Suppressor macrophage treated with lipopolysaccharide for 1 hour (primary cell): ENCODE data around the gene USP31.
"Not testable (repeated sequence)": the region's sequence is repeated elsewhere in the genome, so short reads cannot be mapped to it uniquely, and the experiment has no call there.

Experiments used
- DNase-seq, 3 donors: peaks; one replicate each; pipeline ENCODE4 v3.0.0-alpha.2; 2020 to 2022

USP31 gene

GRCh38 chr16:23131931-23132621 lies 17.2 kb downstream of the USP31 start:
- DNase-seq, result no peak

- DNase-seq, result no peak
These were observed 17.8 kb downstream of the USP31 start for GRCh38 chr16:23131436-23131835.

- DNase-seq, result no peak
These were observed 18.2 kb downstream of the USP31 start for GRCh38 chr16:23131036-23131435.

- DNase-seq, result no peak
These were observed 19.6 kb downstream of the USP31 start for GRCh38 chr16:23129686-23130085.

GRCh38 chr16:23128056-23128455 lies 21.2 kb downstream of the USP31 start:
- DNase-seq, result no peak

DNA sequence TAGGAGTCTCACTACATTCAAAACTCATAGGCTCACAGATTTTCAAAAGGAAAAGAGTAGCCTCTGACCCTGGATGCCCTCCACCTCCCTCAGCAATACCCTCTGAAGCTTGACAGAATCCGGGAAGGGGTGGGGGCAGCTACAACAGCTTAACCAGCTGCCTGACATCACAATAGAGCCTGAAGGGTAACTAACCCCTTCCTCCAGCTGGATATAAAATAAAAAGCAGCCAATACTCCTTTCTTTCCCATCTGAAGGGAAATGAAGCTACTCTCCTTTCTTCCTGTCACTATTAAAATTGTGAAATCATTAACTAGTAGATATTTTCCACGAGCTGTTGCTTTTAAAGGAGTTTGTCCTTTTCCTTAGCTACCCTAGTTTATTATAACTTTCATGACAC lies 24.0 kb downstream of the USP31 start:
- no peak for DNase-seq

GRCh38 chr16:23124315-23124714 lies 24.9 kb downstream of the USP31 start:
- DNase-seq, result peak; percentile 20 to 38 (median 37)

- no peak for DNase-seq
These were observed 27.1 kb downstream of the USP31 start for GRCh38 chr16:23122144-23122543.

GRCh38 chr16:23121024-23121423 lies 28.2 kb downstream of the USP31 start:
- DNase-seq, result no peak

DNA sequence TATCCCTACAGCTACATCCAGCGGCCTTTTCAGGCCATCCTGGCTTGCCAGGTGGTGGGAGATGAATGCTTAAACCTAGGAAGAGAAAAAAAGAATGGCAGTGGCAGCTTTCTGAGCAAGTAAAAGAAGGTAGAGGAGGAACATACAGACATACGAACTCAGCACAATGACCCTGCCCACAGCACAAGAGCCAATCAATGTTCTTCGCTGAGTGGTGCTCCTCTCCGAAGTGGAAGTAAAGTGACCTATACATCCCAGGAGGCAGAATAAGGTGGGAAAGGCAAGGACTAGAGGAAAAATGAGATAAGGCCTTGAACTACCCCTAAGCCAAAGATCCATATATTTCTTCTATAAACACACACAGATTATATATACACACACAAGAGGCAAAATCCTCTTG lies 28.7 kb downstream of the USP31 start:
- DNase-seq, result no peak

DNA sequence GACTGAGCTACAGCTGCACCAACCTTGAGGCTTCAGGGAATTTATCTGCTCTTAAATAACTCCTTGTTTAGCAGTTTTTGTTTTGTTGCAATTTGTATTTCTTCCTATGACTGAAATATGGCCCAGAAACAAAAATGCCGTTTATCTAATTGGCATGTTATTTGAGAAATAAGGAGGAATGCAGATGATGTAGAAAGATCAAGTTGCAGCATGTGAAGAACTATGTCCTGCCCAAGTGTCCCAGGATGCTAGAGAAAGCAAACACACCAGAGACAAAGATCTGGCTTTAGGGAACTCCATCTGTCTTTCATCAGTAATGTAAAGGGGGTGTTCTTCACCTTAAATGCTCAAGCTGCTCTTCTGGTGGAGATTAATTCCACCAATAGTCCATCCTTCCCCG lies 29.7 kb downstream of the USP31 start:
- no peak for DNase-seq

GRCh38 chr16:23114131-23114904 lies 34.9 kb downstream of the USP31 start:
- DNase-seq, result no peak

DNA sequence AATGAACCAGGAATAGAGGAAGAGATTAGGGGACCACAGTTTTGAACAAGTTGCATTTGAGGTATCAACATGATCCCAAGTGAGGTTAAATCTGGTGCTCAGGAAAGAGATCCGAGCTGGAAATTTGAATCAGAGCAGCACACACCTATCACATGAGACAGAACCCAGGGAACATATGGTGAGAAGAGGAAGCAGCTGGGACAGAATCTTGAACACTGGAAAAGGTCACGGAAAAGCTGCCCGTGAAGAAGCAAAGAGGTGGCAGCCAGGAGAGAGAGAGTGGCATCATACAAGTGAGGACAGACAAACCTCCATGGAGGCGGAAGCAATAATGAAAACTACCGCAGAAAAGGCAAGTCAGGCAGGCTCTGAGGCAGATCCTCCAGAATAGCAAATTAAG lies 36.1 kb downstream of the USP31 start:
- no peak for DNase-seq

- no peak for DNase-seq
These were observed 38.9 kb downstream of the USP31 start for GRCh38 chr16:23110257-23110899.

DNA sequence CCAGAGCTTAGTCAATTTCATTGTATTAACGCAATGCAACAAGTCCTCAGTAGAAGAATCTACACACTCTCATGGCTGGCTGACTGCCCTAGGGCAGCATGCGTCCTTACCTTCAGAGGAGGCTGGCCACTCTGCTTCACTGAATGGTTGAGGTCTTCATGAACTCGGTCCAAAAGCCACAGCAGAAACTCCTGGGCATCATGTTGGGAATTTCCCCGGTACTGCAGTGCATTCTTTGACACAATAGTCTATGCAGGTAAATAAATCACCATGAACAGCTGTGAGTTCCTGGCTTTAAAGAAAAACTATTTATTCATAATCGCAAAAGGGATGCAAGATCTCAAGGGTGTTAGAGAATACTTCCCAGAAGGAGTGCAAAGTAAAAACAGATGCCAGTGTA lies 41.3 kb downstream of the USP31 start:
- no peak for DNase-seq

DNA sequence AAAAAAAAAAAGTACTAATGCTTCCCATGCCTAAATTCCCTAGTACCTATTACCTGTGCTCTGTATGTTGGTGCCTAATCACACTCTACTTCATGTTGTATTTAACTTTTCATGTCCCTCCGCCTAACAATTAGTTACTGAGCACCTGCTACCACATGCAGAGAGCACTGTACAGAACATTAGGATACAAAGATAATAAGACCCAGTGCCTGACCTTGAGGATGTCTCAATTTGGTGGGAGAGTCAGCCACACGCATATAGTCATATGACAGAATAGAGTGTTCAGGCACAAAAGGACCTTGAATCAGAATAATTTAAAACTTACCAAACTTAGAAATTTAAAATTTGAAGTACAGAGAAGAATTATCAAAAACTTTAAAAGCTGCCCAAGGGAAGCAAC lies 42.1 kb downstream of the USP31 start:
- no peak for DNase-seq

DNA sequence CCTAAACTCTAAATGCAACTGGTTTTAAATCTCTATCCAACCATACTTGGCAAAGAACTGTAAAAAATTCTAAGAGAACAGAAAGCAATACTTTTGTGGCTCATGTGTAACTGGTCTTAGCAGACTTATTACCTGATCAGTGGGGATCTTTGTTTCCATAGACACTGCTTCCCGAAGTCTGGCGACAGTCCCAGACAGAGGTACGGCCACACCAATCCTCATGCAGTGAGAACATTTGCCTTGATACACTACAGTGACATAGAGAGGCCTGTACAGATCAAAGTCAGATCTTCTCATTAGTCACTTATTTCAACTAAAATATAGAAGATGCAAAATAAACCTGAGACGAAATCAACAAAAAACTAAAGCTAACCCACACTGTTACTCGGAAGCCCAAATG lies 43.9 kb downstream of the USP31 start:
- DNase-seq, result no peak

DNA sequence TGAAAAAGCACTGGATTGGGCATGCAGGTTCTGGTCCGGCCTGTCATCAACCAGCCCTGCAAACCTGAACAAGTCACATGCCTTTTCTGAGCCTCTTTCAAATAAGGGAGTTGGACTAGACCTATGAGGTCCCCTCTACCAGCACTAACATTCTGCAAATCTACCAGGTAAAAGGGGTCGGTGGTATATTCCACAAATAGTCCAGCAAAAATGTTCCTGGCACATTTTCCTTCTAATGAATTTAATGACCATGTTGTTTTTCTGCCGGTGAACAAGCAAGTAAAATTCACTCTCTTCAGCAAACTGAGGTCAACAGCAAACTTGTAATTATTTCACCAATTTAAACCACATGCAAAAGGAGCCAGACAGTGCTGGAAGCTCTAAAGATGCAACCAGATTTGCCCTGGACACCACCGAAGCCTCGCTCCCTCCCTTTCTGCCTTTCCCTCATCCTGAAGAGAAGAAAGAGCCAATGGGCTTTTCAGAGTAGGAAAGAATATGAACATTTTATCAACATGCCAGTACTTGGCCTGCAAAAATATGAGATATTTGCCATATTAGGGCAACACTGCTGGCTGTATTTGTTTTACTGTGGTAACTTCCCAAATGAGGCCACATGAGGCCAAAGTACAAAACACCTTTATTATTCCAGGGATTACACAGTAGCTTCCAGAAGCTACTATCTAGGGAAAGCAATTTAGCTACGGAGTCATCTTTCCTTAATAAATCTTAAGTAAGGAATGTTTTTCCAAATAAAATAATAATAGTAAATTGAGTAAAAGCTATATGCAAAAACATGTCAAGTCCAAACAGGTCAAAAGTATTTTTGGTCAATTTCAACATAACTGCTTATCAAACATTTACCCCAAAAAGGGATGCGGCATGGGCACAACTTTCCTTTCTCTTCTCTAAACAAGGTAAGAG lies 45.0 kb downstream of the USP31 start:
- no peak for DNase-seq

- DNase-seq, result no peak
These were observed 45.6 kb downstream of the USP31 start for GRCh38 chr16:23103603-23104002.

- no peak for DNase-seq
These were observed 48.2 kb downstream of the USP31 start for GRCh38 chr16:23101012-23101550.

DNA sequence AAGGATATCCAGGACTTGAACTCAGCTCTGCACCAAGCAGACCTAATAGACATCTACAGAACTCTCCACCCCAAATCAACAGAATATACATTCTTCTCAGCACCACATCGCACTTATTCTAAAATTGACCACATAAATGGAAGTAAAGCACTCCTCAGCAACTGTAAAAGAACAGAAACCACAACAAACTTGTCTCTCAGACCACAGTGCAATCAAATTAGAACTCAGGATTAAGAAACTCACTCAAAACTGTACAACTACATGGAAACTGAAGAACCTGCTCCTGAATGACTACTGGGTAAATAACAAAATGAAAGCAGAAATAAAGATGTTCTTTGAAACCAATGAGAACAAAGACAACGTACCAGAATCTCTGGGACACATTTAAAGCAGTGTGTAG lies 52.8 kb downstream of the USP31 start:
- not testable (repeated sequence) for DNase-seq

- not testable (repeated sequence) for DNase-seq
These were observed 55.1 kb downstream of the USP31 start for GRCh38 chr16:23094136-23094535.

DNA sequence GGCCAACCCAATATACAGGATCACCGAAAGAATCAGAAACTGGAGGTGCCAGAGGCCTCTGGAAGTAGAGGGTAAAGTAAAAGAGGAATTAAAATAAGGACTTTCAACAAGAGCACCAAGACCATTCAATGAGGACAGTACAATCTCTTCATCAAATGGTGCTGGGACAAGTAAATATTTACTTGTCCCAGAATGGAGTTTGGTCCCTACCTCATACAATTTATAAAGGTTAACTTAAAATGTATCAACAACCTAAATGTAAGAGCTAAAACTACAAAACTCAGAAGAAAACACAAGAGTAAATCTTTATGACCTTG lies 56.5 kb downstream of the USP31 start:
- DNase-seq, result no peak
